ENCODE data around the gene HOXA10.

Gene HOXA10

DNA sequence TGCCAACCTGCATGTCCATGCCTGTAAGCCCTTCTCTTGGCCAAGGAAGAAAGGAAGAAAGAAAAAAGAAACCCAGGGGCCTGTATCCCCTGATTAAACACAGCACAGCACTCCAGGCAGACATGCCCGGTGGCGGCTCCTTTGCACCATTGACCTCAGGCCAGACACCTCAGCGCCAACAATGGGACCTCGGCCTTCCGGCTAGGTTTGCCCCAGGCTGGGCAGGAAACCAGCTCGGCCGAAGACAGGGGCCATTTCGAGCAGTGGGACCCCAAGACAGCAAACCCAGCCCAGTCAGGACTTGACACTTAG lies 2.8 kb downstream of the HOXA10 start:
- Histone ChIP-seq H3K36me3 (no peaks in the 10 kb centered on the region), H3K4me3 (ENCODE audit: low read depth, low read length) (no peak overlapping the region), H3K4me1 (no peaks in the 10 kb centered on the region), H3K9me3 (no peaks in the 10 kb centered on the region; the same call in 1 of the 2 replicates), H3K27me3 (peaks cover 100% of the 10 kb centered on the region)
- peak; percentile 2 for DNase-seq
- TF ChIP-seq, protein P1, sequence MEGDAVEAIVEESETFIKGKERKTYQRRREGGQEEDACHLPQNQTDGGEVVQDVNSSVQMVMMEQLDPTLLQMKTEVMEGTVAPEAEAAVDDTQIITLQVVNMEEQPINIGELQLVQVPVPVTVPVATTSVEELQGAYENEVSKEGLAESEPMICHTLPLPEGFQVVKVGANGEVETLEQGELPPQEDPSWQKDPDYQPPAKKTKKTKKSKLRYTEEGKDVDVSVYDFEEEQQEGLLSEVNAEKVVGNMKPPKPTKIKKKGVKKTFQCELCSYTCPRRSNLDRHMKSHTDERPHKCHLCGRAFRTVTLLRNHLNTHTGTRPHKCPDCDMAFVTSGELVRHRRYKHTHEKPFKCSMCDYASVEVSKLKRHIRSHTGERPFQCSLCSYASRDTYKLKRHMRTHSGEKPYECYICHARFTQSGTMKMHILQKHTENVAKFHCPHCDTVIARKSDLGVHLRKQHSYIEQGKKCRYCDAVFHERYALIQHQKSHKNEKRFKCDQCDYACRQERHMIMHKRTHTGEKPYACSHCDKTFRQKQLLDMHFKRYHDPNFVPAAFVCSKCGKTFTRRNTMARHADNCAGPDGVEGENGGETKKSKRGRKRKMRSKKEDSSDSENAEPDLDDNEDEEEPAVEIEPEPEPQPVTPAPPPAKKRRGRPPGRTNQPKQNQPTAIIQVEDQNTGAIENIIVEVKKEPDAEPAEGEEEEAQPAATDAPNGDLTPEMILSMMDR (IDR thresholded peaks at IDR 0.05; ENCODE audit: low read depth, low read length): no peak

DNA sequence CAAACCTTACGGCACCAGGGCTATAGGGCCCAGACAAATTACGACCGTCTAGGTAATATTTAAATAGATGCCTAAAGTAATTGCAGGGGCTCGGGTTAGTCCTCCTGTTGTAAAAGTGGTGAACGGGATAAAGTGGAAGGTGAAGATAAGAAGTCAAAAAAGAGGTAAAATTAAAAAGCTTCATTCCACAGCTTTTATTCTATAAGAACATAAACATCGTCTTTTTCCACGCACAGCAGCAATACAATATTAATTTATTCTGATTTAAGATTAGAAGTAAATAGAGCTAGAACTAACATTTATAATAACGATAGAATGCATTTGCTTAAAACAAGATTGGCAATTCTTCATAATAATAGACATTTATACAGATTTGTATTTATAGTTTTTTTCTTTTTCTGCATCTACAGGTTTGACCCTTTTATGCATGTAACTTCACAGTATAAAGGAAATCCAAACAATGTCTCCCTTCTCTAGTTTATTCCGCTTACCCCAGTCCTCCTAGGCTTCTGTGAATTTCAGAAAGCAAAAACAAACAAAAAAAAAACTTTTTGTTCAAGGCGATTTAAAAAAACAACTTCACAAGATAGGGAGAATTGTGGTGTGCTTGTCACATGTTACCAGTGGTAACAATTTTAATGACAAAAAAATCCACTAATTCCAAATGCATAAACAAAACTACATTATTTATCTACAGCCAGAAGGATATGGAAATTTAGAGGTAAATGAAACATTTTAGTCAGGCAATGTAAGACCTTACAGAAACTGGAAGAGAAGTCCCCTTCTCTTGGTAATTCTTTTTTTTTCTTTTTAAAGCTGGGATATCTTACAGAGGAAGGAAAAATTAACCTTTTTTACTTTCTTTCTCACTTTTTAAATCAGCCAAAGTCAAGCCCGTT lies 3.4 kb downstream of the HOXA10 start:
- Histone ChIP-seq H3K9me3 (no peaks in the 10 kb centered on the region; the same call in 1 of the 2 replicates), H3K4me3 (ENCODE audit: low read depth, low read length) (no peak overlapping the region), H3K4me1 (no peaks in the 10 kb centered on the region), H3K36me3 (no peaks in the 10 kb centered on the region), H3K27me3 (peaks cover 100% of the 10 kb centered on the region)
- TF ChIP-seq, protein P1 (IDR thresholded peaks at IDR 0.05; ENCODE audit: low read depth, low read length): no peak
- DNase-seq: no peak

DNA sequence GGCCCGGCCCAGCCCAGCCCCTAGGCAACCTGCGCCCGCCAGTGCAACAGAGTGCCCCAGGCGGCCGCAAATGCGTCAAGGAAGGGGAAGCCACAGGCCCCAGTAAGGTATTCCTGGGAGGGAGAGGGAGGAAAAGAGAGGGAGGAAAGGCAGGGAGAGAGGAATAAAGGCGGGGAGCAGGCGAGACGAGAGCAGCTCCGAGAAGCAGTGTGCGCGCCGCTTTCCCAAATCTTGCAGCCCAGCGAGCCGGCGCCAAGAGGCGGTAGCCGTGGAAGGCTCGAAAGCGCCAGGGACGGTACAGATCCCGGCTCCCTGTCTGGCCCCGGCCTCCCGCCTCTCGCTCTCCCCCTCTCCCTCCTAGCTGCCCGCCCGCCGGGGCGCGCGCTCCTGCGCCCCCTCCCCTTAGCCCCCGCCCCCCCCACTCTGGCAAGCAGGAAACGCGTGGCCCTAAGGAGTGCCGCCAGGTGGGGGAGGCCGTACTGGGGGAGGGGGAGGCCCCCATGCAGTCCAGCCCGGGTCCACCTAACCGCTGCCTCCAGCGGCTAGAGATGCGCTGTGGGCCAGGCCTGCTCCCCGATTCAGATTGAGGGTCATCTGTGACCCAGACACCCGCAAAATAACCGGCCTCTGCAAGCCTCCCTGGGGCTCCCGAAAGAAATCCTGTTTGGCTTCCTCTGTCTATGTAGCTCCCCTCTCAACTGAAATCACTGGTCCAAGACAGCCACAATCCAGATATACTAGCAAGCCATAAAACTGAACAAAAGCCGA lies 4.3 kb downstream of the HOXA10 start:
- Histone ChIP-seq H3K9me3 (no peaks in the 10 kb centered on the region; the same call in 1 of the 2 replicates), H3K4me3 (ENCODE audit: low read depth, low read length) (no peak overlapping the region), H3K4me1 (no peaks in the 10 kb centered on the region), H3K27me3 (peaks cover 100% of the 10 kb centered on the region), H3K36me3 (no peaks in the 10 kb centered on the region)
- DNase-seq: no peak
- TF ChIP-seq, protein P1 (IDR thresholded peaks at IDR 0.05; ENCODE audit: low read depth, low read length): no peak

DNA sequence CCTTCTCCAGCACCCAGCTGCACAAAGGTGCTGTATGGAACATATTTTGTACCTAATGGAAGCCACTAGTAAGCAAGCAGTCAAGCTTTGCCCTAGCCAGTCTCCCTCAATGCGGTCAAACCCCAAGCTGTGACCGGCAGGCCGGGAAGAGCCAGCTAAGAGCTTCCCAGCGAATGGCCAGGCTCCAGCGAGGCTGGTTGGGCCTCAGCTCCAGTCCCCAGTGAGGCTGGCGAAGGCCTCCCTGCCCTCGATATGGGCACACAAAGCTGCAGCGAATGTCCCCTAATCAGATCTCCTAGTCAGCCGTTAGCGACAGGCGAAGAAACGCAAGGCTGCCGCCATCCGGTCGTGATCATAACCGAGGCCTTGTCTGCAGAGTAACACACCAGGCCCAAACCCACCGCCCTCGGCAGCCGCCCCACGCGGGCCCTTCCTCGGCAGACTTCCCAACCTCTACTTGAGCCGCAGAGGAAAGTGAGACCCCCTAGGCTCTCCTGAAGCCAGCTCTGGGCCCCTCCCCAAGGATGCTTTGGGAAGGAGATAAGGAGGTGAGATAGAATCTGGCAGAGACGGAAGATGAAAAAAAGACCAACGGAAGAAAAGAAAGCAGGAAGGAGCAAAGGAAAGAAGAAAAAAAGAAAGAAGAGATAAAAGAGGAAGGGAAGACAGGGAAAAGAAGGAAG lies 5.7 kb downstream of the HOXA10 start:
- no peak overlapping the region for H3K4me3 ChIP-seq (ENCODE audit: low read depth, low read length)
- H3K27me3 ChIP-seq: peaks cover 100% of the 10 kb centered on the region
- H3K9me3 ChIP-seq: no peaks in the 10 kb centered on the region; the same call in 1 of the 2 replicates
- H3K36me3 ChIP-seq: no peaks in the 10 kb centered on the region
- H3K4me1 ChIP-seq: no peaks in the 10 kb centered on the region
- TF ChIP-seq, protein P1 (IDR thresholded peaks at IDR 0.05; ENCODE audit: low read depth, low read length): no peak
- DNase-seq: no peak

DNA sequence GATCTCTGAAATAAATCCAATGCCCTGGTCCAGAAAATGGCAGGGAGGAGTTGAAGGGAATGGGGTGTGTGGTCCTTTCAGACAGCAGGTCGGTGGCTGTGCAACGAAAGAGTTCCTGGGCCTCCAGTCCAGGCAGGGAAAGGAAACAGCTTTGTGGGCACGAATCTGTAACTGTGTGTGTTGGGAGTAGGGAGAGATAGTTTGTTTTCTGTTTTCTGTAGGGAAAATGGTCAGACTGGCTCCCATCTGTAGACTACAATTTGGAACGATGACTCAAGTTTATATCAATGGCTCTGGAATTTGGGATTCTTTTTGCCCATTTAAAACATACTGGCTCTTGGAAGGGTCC lies 6.2 kb downstream of the HOXA10 start:
- Histone ChIP-seq H3K9me3 (no peaks in the 10 kb centered on the region), H3K36me3 (no peaks in the 10 kb centered on the region), H3K4me3 (ENCODE audit: low read depth, low read length) (no peak overlapping the region), H3K27me3 (peaks cover 100% of the 10 kb centered on the region), H3K4me1 (no peaks in the 10 kb centered on the region)
- TF ChIP-seq, protein P1 (IDR thresholded peaks at IDR 0.05; ENCODE audit: low read depth, low read length): no peak
- DNase-seq: no peak
